ENCODE results near the gene DLG1. TPM values are rescaled to one million over a fixed set of nuclear protein-coding genes. Genes with fewer than 3 reads are reported as not detected.

Gene DLG1
- total RNA-seq, 1 donor from 2014 or later = 115 TPM

- no peaks in the 10 kb centered on the region for H3K27me3 ChIP-seq
- TF ChIP-seq CTCF (IDR thresholded peaks at IDR 0.05) = no peak
- no peak for TF ChIP-seq POLR2AphosphoS5 (IDR thresholded peaks at IDR 0.05; ENCODE audit: insufficient read depth in 1 of 2, low read depth in 1 of 2)
- no peak for TF ChIP-seq POLR2A (IDR thresholded peaks at IDR 0.05)
- H3K4me3 ChIP-seq = no peak overlapping the region
- intact Hi-C loops (cut with DNase I) = no loop called here
- DNase-seq (ENCODE audit: extremely low spot score in 2 of 2) = no peak
- no peaks in the 10 kb centered on the region for H3K9me3 ChIP-seq
- peaks cover 0 to 17% of the 10 kb centered on the region in 2 donors for H3K36me3 ChIP-seq
- H3K27ac ChIP-seq = no peak overlapping the region
- no peaks in the 10 kb centered on the region for H3K4me1 ChIP-seq
Observed at GRCh38 chr3:197114007-197114406, 184.4 kb downstream of the DLG1 start.

- no peaks in the 10 kb centered on the region for H3K9me3 ChIP-seq
- intact Hi-C loops (cut with DNase I) = no loop called here
- H3K4me3 ChIP-seq = no peak overlapping the region
- TF ChIP-seq POLR2AphosphoS5 (IDR thresholded peaks at IDR 0.05; ENCODE audit: insufficient read depth in 1 of 2, low read depth in 1 of 2) = no peak
- no peak for TF ChIP-seq CTCF (IDR thresholded peaks at IDR 0.05)
- TF ChIP-seq POLR2A (IDR thresholded peaks at IDR 0.05) = no peak
- H3K27me3 ChIP-seq = no peaks in the 10 kb centered on the region
- H3K4me1 ChIP-seq = no peaks in the 10 kb centered on the region
- no peak for DNase-seq (ENCODE audit: extremely low spot score in 2 of 2)
- H3K36me3 ChIP-seq = peaks cover 0 to 12% of the 10 kb centered on the region in 2 donors
- H3K27ac ChIP-seq = no peak overlapping the region
Observed at GRCh38 chr3:197111685-197112084, 186.7 kb downstream of the DLG1 start.

GRCh38 chr3:197105786-197106185, 192.6 kb downstream of the DLG1 start:
- Histone ChIP-seq H3K9me3 (no peaks in the 10 kb centered on the region), H3K27ac (no peak overlapping the region), H3K36me3 (peaks cover 0 to 4% of the 10 kb centered on the region in 2 donors), H3K4me3 (no peak overlapping the region), H3K27me3 (no peaks in the 10 kb centered on the region), H3K4me1 (no peaks in the 10 kb centered on the region)
- TF ChIP-seq POLR2A (IDR thresholded peaks at IDR 0.05) (no peak), CTCF (IDR thresholded peaks at IDR 0.05) (no peak), POLR2AphosphoS5 (IDR thresholded peaks at IDR 0.05; ENCODE audit: insufficient read depth in 1 of 2, low read depth in 1 of 2) (no peak)
- intact Hi-C loops (cut with DNase I) = no loop called here
- DNase-seq (ENCODE audit: extremely low spot score in 2 of 2) = no peak

GRCh38 chr3:197104738-197105137, 193.7 kb downstream of the DLG1 start:
- Histone ChIP-seq H3K4me1 (no peaks in the 10 kb centered on the region), H3K36me3 (peaks cover 0 to 4% of the 10 kb centered on the region in 2 donors), H3K9me3 (no peaks in the 10 kb centered on the region), H3K27me3 (no peaks in the 10 kb centered on the region), H3K27ac (no peak overlapping the region), H3K4me3 (no peak overlapping the region)
- intact Hi-C loops (cut with DNase I) = no loop called here
- DNase-seq (ENCODE audit: extremely low spot score in 2 of 2) = no peak
- TF ChIP-seq CTCF (IDR thresholded peaks at IDR 0.05) (no peak), POLR2A (IDR thresholded peaks at IDR 0.05) (no peak), POLR2AphosphoS5 (IDR thresholded peaks at IDR 0.05; ENCODE audit: insufficient read depth in 1 of 2, low read depth in 1 of 2) (no peak)

- peaks cover 0 to 4% of the 10 kb centered on the region in 2 donors for H3K36me3 ChIP-seq
- H3K27me3 ChIP-seq = no peaks in the 10 kb centered on the region
- TF ChIP-seq POLR2AphosphoS5 (IDR thresholded peaks at IDR 0.05; ENCODE audit: insufficient read depth in 1 of 2, low read depth in 1 of 2) = no peak
- TF ChIP-seq POLR2A (IDR thresholded peaks at IDR 0.05) = no peak
- TF ChIP-seq CTCF (IDR thresholded peaks at IDR 0.05) = no peak
- H3K9me3 ChIP-seq = no peaks in the 10 kb centered on the region
- H3K4me1 ChIP-seq = no peaks in the 10 kb centered on the region
- DNase-seq (ENCODE audit: extremely low spot score in 2 of 2) = no peak
- no peak overlapping the region for H3K27ac ChIP-seq
- intact Hi-C loops (cut with DNase I) = no loop called here
- H3K4me3 ChIP-seq = no peak overlapping the region
Observed at GRCh38 chr3:197103766-197104165, 194.6 kb downstream of the DLG1 start.
